ENCODE measurements around the gene PF4V1.

Gene PF4V1

GRCh38 chr4:73869130-73870055 is 16.3 kb downstream of the PF4V1 start, which contains the start of gene CXCL1:
CXCL1 (plus strand) TSS chr4:73869393; CDS start chr4:73869471, 78 bp downstream.
- TF ChIP-seq GATA2 (IDR thresholded peaks at IDR 0.05; ENCODE audit: low read depth, low read length) (no peak), GATA3 (IDR thresholded peaks at IDR 0.05; ENCODE audit: low read depth, low read length) (no peak)

GRCh38 chr4:73870260-73870659 is 17.2 kb downstream of the PF4V1 start:
- TF ChIP-seq GATA3 (IDR thresholded peaks at IDR 0.05; ENCODE audit: low read depth, low read length): no peak

DNA sequence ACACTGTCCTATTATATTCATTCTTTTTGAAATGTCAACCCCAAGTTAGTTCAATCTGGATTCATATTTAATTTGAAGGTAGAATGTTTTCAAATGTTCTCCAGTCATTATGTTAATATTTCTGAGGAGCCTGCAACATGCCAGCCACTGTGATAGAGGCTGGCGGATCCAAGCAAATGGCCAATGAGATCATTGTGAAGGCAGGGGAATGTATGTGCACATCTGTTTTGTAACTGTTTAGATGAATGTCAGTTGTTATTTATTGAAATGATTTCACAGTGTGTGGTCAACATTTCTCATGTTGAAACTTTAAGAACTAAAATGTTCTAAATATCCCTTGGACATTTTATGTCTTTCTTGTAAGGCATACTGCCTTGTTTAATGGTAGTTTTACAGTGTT is 17.7 kb downstream of the PF4V1 start:
- TF ChIP-seq GATA3 (IDR thresholded peaks at IDR 0.05; ENCODE audit: low read depth, low read length) (no peak), GATA2 (IDR thresholded peaks at IDR 0.05; ENCODE audit: low read depth, low read length) (no peak)

- no peak for TF ChIP-seq GATA3 (IDR thresholded peaks at IDR 0.05; ENCODE audit: low read depth, low read length)
- TF ChIP-seq GATA2 (IDR thresholded peaks at IDR 0.05; ENCODE audit: low read depth, low read length): no peak
These were observed 18.6 kb downstream of the PF4V1 start for GRCh38 chr4:73871511-73872310.

- TF ChIP-seq GATA2 (IDR thresholded peaks at IDR 0.05; ENCODE audit: low read depth, low read length) (no peak), GATA3 (IDR thresholded peaks at IDR 0.05; ENCODE audit: low read depth, low read length) (no peak)
These were observed 19.4 kb downstream of the PF4V1 start for GRCh38 chr4:73872316-73873108.

GRCh38 chr4:73874386-73874785 is 21.3 kb downstream of the PF4V1 start:
- no peak for TF ChIP-seq GATA3 (IDR thresholded peaks at IDR 0.05; ENCODE audit: low read depth, low read length)
- TF ChIP-seq GATA2 (IDR thresholded peaks at IDR 0.05; ENCODE audit: low read depth, low read length): no peak

- TF ChIP-seq GATA3 (IDR thresholded peaks at IDR 0.05; ENCODE audit: low read depth, low read length) (no peak), GATA2 (IDR thresholded peaks at IDR 0.05; ENCODE audit: low read depth, low read length) (no peak)
These were observed 22.3 kb downstream of the PF4V1 start for GRCh38 chr4:73875401-73875800.

DNA sequence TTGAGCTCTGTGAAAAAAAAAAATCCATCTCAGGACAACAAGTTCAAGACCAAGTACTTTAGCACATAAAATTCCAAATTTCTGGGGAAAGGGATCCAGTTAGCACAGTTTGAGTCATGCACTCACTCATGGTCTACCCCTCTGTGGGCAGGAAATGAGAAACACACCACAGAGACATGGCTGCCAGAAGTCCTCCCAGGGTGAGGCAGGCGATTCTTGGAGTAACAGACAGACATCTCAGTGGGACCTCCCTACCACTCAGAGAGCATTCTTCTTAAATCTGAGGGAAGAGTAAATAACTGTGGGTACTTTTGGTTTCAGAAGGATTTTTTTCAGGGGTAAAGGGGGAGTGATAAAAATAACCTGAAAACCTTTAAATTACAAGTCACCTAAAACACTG is 30.2 kb downstream of the PF4V1 start:
- TF ChIP-seq GATA2 (IDR thresholded peaks at IDR 0.05; ENCODE audit: low read depth, low read length): no peak
- no peak for TF ChIP-seq GATA3 (IDR thresholded peaks at IDR 0.05; ENCODE audit: low read depth, low read length)

DNA sequence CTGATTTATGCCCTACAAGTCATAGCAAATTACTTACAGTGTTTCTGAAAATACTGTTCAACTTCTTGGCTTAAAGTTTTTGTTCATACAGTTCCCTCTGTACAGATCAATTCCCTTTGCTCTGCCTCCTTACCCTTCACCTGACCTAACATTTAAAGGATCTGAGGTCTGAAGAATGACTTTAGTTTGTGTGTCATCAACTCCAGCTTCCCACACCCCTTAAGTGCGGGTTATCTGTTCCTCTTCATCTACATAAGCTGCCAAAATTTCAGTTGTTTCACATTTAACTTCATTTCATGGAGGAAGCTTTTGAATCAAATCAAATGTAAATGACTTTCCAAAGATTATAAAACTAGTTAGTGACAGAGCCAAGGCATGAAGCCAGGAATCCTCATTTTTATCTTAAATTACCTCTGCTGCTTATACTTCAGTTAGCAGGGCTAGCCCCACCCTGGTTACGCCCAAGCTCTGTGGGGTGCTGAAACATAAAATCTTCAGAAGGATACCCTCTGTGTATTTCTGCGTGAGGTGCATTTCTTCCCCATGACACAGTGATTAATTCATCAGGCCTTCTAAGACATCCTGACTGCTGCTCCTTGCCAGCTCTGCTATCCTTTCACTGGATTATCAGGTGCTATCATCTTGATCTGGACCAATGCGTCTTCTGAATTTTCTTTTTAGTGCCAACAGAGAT is 32.6 kb downstream of the PF4V1 start:
- TF ChIP-seq GATA2 (IDR thresholded peaks at IDR 0.05; ENCODE audit: low read depth, low read length) (no peak), GATA3 (IDR thresholded peaks at IDR 0.05; ENCODE audit: low read depth, low read length) (no peak)

DNA sequence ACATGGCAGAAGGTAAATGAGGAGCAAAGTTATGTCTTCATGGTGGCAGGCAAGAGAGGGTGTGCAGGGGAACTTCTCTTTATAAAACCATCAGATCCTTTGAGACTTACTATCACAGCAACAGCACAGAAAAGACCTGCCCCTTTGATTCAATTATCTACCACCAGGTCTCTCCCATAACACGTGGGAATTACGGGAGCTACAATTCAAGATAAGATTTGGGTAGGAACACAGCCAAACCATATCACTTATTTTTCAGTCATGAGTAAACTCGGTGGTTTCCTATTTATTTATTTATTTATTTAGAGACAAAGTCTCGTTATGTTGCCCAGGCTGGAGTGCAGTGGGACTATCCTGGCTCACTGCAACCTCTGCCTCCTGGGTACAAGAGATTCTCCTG is 38.2 kb downstream of the PF4V1 start:
- TF ChIP-seq GATA3 (IDR thresholded peaks at IDR 0.05; ENCODE audit: low read depth, low read length): no peak
- no peak for TF ChIP-seq GATA2 (IDR thresholded peaks at IDR 0.05; ENCODE audit: low read depth, low read length)

DNA sequence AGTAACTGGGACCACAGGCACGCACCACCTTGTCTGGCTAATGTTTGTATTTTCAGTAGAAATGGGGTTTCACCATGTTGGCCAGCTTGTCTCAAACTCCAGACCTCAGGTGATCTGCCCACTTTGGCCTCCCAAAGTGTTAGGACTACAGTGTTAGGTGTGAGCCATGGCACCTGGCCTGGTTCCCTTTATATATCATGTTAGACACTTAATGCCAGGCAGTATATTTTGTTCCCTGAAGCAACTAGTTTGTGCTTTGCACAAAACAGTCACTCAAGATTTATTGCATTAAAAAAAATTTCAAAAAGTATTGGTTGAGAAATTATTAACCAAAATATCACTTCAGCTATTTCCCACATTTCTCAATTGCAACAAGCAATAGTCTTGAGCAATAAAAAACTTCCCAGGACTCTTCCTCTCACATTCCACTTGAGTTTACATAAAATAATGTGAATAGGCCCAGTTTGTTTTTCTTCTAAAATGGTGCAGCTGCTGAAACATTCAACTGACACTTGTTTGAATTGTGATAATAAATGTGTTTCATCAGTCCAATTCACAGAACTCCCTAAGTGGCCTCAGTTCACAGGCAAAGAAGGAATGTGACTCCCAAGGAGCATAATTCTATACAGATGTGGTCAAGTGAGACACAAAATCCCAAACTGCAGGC is 38.8 kb downstream of the PF4V1 start:
- TF ChIP-seq GATA2 (IDR thresholded peaks at IDR 0.05; ENCODE audit: low read depth, low read length): no peak
- no peak for TF ChIP-seq GATA3 (IDR thresholded peaks at IDR 0.05; ENCODE audit: low read depth, low read length)

DNA sequence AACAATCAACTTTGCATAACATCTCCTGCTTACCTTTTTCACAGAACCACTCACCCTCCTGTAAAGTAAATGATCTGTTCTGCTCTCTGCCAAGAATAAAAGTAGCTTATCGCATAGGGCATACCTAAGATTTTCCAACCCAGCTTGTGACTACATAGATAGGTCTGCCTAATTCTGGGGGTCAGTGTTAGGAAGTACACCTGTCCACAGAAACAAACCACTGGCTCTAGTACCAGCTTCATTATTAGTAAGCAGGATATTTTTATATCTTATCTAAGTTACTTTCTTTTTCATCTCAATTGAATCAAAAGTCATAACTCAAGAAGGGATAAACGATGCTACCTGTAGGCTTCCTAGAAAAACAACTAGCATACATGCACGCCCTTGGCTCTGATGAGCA is 39.9 kb downstream of the PF4V1 start:
- TF ChIP-seq GATA3 (IDR thresholded peaks at IDR 0.05; ENCODE audit: low read depth, low read length): no peak
- TF ChIP-seq GATA2 (IDR thresholded peaks at IDR 0.05; ENCODE audit: low read depth, low read length): no peak

DNA sequence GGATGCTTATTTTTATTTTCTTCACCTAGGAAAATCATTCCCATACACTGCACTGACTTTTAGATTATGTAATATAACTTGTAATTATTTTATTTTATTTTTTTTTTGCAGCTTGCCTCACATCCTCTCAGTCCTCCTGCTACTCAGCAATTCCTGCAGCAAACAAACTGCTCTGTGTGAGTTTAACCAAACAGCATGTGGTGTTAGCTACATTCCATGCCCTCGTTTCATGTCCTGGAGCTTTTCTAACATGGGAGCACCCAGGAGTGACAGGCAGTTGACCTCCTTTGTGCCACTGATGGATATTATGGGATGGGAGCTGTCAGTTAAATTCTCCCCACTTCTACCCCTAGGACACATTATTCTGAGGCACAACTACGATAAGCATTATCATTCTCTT is 40.9 kb downstream of the PF4V1 start:
- no peak for TF ChIP-seq GATA3 (IDR thresholded peaks at IDR 0.05; ENCODE audit: low read depth, low read length)
- no peak for TF ChIP-seq GATA2 (IDR thresholded peaks at IDR 0.05; ENCODE audit: low read depth, low read length)
